PFSK-1 (cell line): ENCODE measurements around the gene CCM2L.

Source experiments
- FOXP2 ChIP-seq: optimal IDR thresholded peaks from 2 replicates; pipeline ENCODE3; 2011; ENCODE audit warnings: borderline replicate concordance, control low read depth, inconsistent platforms; ENCODE audit not compliant: insufficient read depth; ENCODE audit errors: extremely low read length, extremely low read depth
- POLR2AphosphoS5 ChIP-seq: IDR thresholded peaks from 2 replicates; pipeline ENCODE4 v1.6.1; 2012; ENCODE audit warnings: low read depth, mild to moderate bottlenecking, control low read depth, low read length, moderate library complexity
- SIN3A ChIP-seq: IDR thresholded peaks from 2 replicates; pipeline ENCODE4 v1.6.1; 2012; ENCODE audit warnings: mild to moderate bottlenecking, low read length, moderate library complexity, borderline replicate concordance; ENCODE audit not compliant: insufficient read depth
- TAF1 ChIP-seq: IDR thresholded peaks from 2 replicates; pipeline ENCODE4 v1.6.1; 2012; ENCODE audit warnings: low read length, control low read depth, borderline replicate concordance; ENCODE audit not compliant: insufficient read depth
- TF ChIP-seq, protein P1 (sequence below), 2 experiments: IDR thresholded peaks; 2 replicates each; pipeline versions ENCODE4 v1.6.1 to v1.8.0; 2011 to 2012; ENCODE audit warnings: low read depth in 2 of 2, low read length in 2 of 2, control low read depth in 1 of 2, inconsistent platforms in 1 of 2, mild to moderate bottlenecking in 1 of 2, moderate library complexity in 1 of 2; ENCODE audit not compliant: insufficient read depth in 1 of 2

CCM2L gene

DNA sequence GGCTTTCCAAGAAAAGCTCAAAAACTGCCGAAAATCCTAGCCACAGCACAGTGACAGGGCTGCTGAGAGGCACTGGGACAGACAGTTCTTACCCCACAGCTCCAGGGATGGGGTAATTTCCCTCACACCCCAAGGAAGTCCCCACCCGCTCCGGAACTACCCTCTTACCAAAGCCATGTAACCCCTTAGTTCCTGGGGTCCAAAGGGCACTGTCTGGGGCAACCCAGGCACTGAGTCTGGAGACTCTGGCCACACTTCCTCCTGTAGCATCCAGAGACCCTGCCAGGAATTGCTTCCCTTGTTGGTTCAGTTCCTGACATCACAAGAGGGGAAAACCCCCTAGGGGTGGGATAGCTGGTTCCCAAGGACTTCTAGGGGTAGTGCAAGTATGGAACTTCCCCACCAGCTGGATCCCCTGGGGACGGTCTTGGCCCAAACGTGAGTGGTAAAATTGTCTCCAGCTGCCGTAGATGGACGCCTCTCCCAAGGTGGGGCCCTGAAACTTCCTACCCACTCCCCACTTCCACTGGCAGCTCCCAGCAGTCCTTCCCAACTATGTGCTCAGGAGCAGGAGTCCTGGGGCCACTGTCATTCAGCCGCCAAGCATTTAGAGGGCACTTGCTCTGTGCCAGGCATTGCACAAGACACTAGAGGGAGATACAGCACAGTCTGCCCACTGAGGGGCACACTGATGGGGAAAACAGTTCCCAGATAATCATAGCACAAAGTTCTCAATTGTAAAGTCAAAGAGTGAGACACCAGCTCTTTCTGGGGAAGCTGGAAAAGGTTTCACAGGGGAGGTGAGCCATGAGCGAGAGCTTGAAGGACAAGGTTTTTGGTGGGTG lies 24.6 kb downstream of the CCM2L start:
- TF ChIP-seq, protein P1, sequence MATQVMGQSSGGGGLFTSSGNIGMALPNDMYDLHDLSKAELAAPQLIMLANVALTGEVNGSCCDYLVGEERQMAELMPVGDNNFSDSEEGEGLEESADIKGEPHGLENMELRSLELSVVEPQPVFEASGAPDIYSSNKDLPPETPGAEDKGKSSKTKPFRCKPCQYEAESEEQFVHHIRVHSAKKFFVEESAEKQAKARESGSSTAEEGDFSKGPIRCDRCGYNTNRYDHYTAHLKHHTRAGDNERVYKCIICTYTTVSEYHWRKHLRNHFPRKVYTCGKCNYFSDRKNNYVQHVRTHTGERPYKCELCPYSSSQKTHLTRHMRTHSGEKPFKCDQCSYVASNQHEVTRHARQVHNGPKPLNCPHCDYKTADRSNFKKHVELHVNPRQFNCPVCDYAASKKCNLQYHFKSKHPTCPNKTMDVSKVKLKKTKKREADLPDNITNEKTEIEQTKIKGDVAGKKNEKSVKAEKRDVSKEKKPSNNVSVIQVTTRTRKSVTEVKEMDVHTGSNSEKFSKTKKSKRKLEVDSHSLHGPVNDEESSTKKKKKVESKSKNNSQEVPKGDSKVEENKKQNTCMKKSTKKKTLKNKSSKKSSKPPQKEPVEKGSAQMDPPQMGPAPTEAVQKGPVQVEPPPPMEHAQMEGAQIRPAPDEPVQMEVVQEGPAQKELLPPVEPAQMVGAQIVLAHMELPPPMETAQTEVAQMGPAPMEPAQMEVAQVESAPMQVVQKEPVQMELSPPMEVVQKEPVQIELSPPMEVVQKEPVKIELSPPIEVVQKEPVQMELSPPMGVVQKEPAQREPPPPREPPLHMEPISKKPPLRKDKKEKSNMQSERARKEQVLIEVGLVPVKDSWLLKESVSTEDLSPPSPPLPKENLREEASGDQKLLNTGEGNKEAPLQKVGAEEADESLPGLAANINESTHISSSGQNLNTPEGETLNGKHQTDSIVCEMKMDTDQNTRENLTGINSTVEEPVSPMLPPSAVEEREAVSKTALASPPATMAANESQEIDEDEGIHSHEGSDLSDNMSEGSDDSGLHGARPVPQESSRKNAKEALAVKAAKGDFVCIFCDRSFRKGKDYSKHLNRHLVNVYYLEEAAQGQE (IDR thresholded peaks at IDR 0.05; ENCODE audit: insufficient read depth in 1 of 2, low read depth in 2 of 2, low read length in 2 of 2) = no peak
- no peak for TF ChIP-seq SIN3A
- TF ChIP-seq TAF1 = no peak
- no peak for TF ChIP-seq POLR2AphosphoS5
- no peak for TF ChIP-seq FOXP2

DNA sequence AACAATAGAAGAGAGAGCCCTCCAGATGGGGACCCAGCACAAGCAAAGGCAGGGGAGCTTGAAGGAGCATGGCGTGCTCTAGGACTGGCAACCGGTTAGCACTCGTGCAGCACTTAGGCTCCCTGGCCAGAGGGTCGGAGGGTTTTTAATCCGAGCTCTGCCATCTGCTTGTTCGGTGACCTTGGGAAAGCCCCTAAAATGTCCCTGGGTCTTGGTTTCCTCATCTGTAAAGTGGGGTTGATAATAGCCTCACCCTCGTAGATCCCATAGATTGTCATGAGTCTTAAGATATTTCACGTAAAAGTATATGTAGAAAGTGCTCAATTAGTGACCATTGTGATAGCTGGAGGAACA lies 25.2 kb downstream of the CCM2L start:
- no peak for TF ChIP-seq SIN3A
- no peak for TF ChIP-seq POLR2AphosphoS5
- TF ChIP-seq, protein P1 (IDR thresholded peaks at IDR 0.05; ENCODE audit: insufficient read depth in 1 of 2, low read depth in 2 of 2, low read length in 2 of 2) = no peak
- no peak for TF ChIP-seq FOXP2
- no peak for TF ChIP-seq TAF1

DNA sequence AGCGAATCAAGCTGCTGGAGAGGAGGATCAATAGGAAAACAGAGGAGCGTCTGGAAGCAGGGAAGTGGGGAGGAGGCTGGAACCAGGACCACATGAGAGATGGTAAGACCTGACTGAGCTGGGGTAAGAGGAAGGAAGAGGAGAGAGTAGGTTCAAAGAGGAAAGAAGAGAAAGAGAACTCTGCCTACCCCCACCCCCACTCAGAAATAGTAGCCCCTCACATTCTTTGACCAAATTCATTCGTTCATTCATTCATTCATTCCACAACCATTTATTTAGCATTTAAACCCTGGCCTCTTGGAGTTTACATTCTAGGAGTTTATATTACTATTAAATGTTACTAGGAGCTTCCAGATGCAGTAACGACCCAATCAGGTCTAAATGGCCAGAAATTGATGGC lies 26.0 kb downstream of the CCM2L start:
- TF ChIP-seq POLR2AphosphoS5 (no peak), FOXP2 (no peak), SIN3A (no peak), TAF1 (no peak)
- TF ChIP-seq, protein P1 (IDR thresholded peaks at IDR 0.05; ENCODE audit: insufficient read depth in 1 of 2, low read depth in 2 of 2, low read length in 2 of 2) = no peak

DNA sequence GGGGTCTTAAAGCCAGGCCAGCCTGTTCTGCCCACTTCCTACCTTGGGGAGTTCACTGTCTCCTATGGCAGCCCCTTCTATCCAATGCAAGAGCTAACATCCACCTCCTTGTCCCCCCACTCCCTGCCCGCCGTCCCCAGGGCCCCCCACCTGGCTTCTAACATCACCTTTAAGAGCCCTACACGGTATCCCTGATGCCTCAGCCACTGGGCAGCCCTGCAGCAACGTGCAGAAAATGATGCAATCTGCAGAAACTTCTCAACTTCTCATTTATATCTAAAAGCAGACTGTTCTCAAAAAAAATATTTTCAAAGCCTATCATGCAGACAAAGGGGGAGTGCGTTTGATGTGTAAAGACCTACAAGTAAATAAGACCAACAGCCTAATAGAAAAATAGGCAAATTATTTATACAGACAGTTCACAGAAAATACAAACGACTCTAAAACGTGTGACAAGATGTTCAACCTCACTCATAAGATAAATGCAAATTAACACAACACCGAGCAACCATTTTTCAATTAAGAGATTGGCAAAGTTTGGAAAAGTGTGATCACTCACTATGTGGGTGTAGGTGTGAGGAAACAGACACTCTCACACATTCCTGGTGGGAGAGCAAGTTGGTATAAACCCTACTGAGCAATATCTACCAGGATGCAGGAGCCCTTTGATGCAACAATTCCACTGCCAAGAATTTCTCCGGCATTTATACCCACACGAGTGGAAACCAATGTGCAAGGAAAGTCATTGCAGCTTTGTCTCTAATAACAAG lies 26.7 kb downstream of the CCM2L start:
- TF ChIP-seq, protein P1 (IDR thresholded peaks at IDR 0.05; ENCODE audit: insufficient read depth in 1 of 2, low read depth in 2 of 2, low read length in 2 of 2) = no peak
- TF ChIP-seq FOXP2 (no peak), POLR2AphosphoS5 (no peak), TAF1 (no peak), SIN3A (no peak)
